HepG2 (cell line): ENCODE data around the gene RBM18.

Experiments
- BRD4 ChIP-seq: sonication (generic); formaldehyde crosslinking; IDR thresholded peaks from 2 replicates; pipeline ENCODE4 v1.4.0; 2020; ENCODE audit warnings: missing genetic modification reagents
- ZFX ChIP-seq: sonication (generic); formaldehyde crosslinking; IDR thresholded peaks from 2 replicates; pipeline ENCODE4 v1.4.0; 2020; ENCODE audit warnings: mild to moderate bottlenecking, low read depth, missing genetic modification reagents, moderate library complexity
- TF ChIP-seq, protein P1 (sequence below): sonication (generic); formaldehyde crosslinking; IDR thresholded peaks from 2 replicates; pipeline ENCODE4 v1.5.0; 2020; ENCODE audit warnings: mild to moderate bottlenecking, low read depth, missing genetic modification reagents, borderline replicate concordance
- TF ChIP-seq, protein P2 (sequence below): sonication (generic); formaldehyde crosslinking; IDR thresholded peaks from 2 replicates; pipeline ENCODE4 v1.8.0; 2022; ENCODE audit warnings: missing genetic modification reagents, mild to moderate bottlenecking, borderline replicate concordance

DNA sequence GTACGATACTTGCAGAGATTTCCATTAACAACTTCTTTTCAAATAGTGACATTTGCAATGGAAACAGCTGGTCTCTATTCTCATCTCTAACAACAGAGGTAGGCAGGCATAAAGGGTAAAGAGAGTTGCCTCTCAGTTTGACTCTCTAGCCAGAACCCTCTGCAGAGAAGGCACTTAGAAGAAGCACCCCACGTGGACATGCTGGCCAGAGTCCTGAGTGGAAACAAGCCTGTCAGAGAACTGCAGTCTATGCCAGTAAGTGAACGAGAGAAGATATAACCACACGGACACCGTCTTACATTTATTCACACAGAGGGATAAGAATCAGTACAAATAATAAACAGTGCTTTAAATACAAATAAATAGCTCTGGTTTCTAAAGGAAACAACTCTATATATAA is 24.9 kb downstream of the RBM18 start:
- TF ChIP-seq, protein P1, sequence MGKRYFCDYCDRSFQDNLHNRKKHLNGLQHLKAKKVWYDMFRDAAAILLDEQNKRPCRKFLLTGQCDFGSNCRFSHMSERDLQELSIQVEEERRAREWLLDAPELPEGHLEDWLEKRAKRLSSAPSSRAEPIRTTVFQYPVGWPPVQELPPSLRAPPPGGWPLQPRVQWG (CRISPR knock-in tag): no peak
- TF ChIP-seq, protein P2, sequence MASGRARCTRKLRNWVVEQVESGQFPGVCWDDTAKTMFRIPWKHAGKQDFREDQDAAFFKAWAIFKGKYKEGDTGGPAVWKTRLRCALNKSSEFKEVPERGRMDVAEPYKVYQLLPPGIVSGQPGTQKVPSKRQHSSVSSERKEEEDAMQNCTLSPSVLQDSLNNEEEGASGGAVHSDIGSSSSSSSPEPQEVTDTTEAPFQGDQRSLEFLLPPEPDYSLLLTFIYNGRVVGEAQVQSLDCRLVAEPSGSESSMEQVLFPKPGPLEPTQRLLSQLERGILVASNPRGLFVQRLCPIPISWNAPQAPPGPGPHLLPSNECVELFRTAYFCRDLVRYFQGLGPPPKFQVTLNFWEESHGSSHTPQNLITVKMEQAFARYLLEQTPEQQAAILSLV: no peak
- no peak for TF ChIP-seq BRD4 (CRISPR knock-in tag)
- TF ChIP-seq ZFX (CRISPR knock-in tag): no peak
